H4 (cell line): ENCODE data around the gene MAP3K7. TPM values are rescaled to one million over a fixed set of nuclear protein-coding genes. Genes with fewer than 3 reads are reported as not detected.
A peak's percentile ranks its signal among the peaks of the same experiment; 100 is the strongest.

Source experiments
- DNase-seq: peaks from one replicate; pipeline ENCODE4 v3.0.0-alpha.2; 2015; ENCODE audit warnings: low spot score
- total RNA-seq: library from RNA; depleted of rRNA; stranded (reverse); fragments of >200 nt; shearing (Covaris generic); gene quantifications from 2 replicates; pipeline ENCODE4 v1.2.3, GENCODE V29; 2014; rRNA removed

MAP3K7 gene
- 13.9 and 18.3 TPM in 2 replicates for total RNA-seq

- DNase-seq, result peak; percentile 91
Observed at GRCh38 chr6:90586836-90587638, at the start of gene MAP3K7. MAP3K7 (minus strand) TSS chr6:90587072; CDS start chr6:90586883, 189 bp downstream.

GRCh38 chr6:90631046-90631445 is 44.2 kb upstream of the MAP3K7 start:
- no peak for DNase-seq

- no peak for DNase-seq
Observed at GRCh38 chr6:90621581-90621980, 34.7 kb upstream of the MAP3K7 start.

GRCh38 chr6:90619221-90619620 is 32.3 kb upstream of the MAP3K7 start:
- DNase-seq, result no peak

- no peak for DNase-seq
Observed at GRCh38 chr6:90612313-90612680, 25.4 kb upstream of the MAP3K7 start.

- DNase-seq, result no peak
Observed at GRCh38 chr6:90611543-90612312, 24.9 kb upstream of the MAP3K7 start.

- no peak for DNase-seq
Observed at GRCh38 chr6:90610751-90611542, 24.1 kb upstream of the MAP3K7 start.

GRCh38 chr6:90610301-90610750 is 23.5 kb upstream of the MAP3K7 start:
- DNase-seq, result no peak

- DNase-seq, result no peak
Observed at GRCh38 chr6:90605749-90606340, 19.0 kb upstream of the MAP3K7 start.

- no peak for DNase-seq
Observed at GRCh38 chr6:90604546-90604945, 17.7 kb upstream of the MAP3K7 start.

GRCh38 chr6:90599151-90599550 is 12.3 kb upstream of the MAP3K7 start:
- DNase-seq, result no peak

GRCh38 chr6:90598192-90598951 is 11.5 kb upstream of the MAP3K7 start:
- no peak for DNase-seq

- DNase-seq, result no peak
Observed at GRCh38 chr6:90596967-90597539, 10.2 kb upstream of the MAP3K7 start.

- DNase-seq, result no peak
Observed at GRCh38 chr6:90595854-90596253, 9.0 kb upstream of the MAP3K7 start.

GRCh38 chr6:90586546-90586835 is 381 bp downstream of the MAP3K7 start:
- no peak for DNase-seq

- no peak for DNase-seq
Observed at GRCh38 chr6:90584636-90585255, 2.1 kb downstream of the MAP3K7 start.

GRCh38 chr6:90583836-90584481 is 2.9 kb downstream of the MAP3K7 start:
- DNase-seq, result no peak

GRCh38 chr6:90583179-90583835 is 3.6 kb downstream of the MAP3K7 start:
- DNase-seq, result no peak

GRCh38 chr6:90581146-90581545 is 5.7 kb downstream of the MAP3K7 start:
- no peak for DNase-seq
